Measurements from ENCODE around the gene RREB1.

GRCh38 chr6:7215798-7216231 lies 108.1 kb downstream of the RREB1 start:
- no peak for TF ChIP-seq EZH2 (IDR thresholded peaks at IDR 0.05; ENCODE audit: insufficient read depth, poor library complexity, severe bottlenecking)
- TF ChIP-seq EZH2phosphoT487 (IDR thresholded peaks at IDR 0.05; ENCODE audit: insufficient read depth, low read depth): no peak
